Measurements from ENCODE around the gene CDKN2A.

CDKN2A gene

DNA sequence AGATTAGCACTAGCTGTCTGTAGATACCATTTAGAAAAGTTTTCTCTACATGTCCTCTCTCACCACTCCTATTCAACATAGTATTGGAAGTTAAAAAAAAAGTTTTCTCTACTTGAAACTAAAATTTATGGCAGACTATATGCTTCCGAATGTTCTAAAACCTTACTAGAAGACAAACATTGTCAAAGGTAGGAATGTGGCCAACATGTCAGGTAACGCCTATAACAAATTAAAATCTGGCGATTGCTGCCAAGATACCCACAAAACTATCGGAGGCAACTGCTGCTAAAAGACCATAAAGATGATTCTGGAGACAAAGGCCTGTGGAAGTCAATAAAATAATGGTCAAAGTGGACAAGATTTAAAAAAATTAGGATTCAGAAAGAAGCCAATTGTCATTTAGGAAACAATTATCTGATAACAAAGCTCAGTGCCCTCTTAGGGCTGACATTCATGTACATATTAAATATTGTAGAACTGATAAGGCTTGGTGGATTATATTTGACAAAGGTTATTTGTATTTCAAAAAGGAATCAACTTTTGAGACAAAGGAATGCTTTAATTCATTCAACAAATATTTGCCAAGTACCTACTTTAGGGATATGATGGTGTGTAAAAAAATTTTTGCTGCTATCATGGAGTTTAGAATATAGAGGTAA, 52.7 kb downstream of the CDKN2A start:
- no peak for DNase-seq (ENCODE audit: low read depth)

DNA sequence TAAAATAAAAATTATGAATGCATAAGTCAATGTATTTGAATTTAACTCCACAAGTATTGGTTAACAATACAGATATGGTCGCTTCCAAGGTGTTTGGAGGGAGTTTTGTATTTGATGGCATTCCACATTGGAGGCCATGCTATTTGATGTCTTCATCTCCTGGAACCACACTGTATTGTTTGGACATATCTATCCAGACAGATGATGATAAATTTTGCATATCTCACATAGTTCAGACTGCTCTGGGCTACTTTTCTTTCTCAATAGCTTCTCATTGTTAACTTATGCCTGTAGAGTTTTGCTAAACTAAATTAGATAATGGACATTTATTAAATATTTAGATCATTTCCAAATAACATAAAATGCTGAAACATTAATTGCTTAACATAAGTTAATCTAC, 58.0 kb downstream of the CDKN2A start:
- no peak for DNase-seq (ENCODE audit: low read depth)

DNA sequence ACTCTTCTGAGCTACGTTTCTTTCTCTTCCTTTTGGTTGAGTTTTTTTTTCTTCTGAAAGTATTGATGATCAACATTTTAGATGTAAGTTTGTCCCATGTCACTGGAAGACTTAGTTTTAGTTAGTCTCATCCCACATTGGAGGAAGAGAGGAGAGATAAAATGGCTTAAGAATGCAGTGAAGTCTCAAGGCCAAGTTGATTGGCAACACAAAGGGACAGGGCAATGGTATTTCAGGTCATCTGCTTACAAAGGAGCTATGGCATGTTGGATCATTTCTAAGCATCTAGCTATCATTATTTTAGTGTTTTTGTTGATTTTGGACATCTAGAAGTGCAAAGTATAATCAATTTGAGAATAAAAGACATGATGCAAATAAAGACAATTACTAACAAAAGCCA, 58.6 kb downstream of the CDKN2A start:
- no peak for DNase-seq (ENCODE audit: low read depth)

DNA sequence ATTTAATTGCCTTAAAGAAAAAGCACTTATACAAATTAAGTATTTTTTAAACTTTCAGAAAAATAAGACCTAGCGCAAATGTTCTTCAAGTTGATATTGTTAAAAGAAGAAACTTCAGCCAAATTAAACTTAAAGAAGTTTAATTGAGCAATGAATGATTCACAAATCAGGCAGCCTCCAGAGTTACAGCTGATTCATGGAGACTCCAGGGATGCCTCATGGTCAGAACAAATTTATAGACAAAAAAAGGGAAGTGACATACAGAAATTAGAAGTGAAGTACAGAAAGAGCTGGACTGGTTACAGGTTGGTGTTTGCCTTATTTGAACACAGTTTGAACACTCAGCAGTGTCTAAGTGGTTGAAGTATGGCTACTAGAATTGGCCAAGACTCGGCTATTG, 60.3 kb downstream of the CDKN2A start:
- no peak for DNase-seq (ENCODE audit: low read depth)

DNA sequence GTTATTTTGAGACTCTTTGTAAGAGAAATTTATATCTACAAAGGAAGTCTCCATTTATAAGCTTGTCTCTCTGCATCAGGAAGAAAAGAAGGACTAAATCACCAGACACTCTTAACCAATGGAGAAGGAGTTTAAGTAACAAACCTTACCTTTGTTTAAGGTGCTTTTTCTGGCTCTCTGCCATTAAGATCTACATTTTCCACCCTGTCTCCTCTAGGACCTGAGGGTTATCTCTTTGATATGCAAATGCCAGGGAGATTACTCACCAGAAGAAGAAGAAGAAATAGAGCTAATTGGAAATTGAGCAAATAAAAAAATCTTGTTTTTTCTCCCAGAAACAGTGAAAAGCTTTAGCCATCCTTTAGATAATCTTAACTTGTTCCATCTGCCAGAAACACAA, 60.9 kb downstream of the CDKN2A start:
- no peak for DNase-seq (ENCODE audit: low read depth)

DNA sequence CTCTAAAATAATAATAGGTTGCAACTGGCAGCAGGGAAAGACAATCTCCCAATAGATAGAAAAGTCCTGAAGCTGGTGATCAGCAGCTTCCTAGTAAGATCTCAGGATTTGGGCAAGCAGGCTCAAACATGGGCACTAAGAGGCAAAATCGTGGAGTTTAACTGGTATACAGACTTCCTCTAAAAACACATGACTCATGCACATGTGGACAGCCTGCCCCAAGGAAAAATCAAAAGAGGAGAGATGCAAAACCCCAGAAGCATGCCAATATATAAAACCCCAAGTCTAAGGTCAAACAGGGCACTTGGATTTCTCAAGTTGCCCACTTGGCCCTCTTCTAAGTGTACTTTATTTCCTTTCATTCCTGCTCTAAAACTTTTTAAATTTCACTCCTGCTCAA, 62.8 kb downstream of the CDKN2A start:
- DNase-seq (ENCODE audit: low read depth): no peak

DNA sequence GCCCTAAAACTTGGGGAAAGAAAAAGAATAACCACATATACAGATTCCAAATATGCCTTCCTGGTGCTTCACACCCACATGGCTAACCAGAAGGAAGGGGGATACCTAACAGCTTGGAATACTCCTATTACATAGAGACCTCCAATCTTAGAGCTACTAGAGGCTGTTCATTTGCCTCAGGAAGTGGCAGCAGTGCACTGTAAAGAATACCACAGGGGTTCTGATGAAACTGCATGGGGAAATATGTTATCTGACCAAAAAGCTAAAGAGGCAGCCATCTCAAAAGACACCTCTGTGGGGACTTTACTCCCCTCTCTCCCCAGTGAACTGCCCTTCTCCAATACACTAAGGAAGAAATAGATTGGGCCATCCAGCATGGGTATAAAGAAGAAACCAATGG, 66.4 kb downstream of the CDKN2A start:
- no peak for DNase-seq (ENCODE audit: low read depth)

DNA sequence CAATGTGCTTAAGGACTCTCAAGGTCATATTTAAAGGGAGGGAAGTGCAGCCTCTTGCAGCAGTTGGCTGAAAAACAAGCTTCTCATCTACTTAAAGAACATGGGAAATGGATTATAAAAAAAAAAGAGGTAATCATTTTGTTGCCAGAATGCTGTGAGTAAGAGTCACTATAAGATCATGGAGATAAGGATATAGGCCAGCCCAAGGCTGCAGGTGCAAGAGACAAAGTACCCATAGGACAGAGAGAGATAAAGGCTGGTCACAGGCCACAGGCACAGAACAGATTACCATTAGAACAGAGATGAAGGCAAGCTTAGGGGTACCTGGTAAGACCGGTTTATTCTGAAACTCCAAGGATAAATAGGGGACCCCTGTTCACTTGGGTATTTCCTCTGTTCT, 70.5 kb downstream of the CDKN2A start:
- no peak for DNase-seq (ENCODE audit: low read depth)

DNA sequence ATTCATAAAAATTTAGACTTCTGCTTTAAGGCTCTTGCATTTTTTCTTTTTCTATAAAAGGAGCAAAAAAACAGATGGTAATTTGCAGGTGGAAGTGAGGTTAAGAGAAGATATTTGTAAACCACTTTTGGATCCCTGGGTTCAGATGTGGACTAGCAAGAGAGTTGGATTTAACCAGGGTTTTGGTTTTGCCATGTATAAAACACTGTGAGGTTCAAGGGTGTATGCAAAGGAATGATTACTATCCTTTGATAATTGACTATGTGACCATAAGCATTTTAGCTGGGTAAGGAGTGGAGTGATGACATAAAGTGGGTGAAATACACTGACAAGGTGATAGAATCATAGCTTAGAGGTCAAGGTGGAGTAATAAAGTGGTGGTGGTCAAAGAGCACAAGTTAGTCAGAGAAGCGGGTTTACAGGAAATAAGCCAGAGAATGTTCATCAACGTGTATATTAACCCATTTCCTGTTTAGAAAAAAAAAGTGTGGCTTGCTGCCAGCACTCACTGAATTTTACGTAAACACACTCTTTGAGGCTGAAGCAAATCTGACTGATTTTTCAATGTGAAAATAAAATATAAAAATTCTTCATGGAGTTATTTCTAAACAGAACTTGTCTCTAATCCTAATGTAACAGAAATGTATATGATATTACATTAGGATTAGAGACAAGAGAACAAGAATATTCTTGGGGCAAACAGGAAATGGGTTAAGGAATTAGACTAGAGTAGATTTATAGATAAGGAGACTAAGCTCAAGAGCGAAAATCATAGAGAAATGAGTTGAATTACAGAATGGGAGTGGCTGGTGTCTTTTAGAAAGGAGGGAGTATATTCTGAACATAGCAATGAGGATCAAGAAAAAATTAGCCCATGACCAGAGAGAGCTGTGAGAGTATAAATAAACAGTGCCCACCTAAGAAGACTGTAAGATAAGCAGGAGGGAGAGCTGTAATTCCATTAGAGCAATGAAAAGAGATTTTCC, 74.5 kb downstream of the CDKN2A start:
- peak; percentile 20 for DNase-seq (ENCODE audit: low read depth)
